Astrocyte of the cerebellum (primary cell): Measurements from ENCODE around the gene COQ5.

Source experiments
- DNase-seq: peaks from one replicate; pipeline ENCODE4 v3.0.0-alpha.2; 2011; ENCODE audit warnings: low read depth
- H3K4me3 ChIP-seq: 2 replicates; pipeline ENCODE4 v1.5.1; 2011; ENCODE audit warnings: mild to moderate bottlenecking, low read depth, low read length, moderate library complexity
- in situ Hi-C: cut with HindIII; loops from 2 replicates; pipeline ENCODE4 v1.10.0; 2017; ENCODE audit warnings: low sequenced_read_pairs
- TF ChIP-seq, protein P1 (sequence below): IDR thresholded peaks from 2 replicates; pipeline ENCODE4 v1.5.1; 2012; ENCODE audit warnings: low read length, low read depth, moderate library complexity, mild to moderate bottlenecking; ENCODE audit errors: missing control alignments

Gene COQ5

GRCh38 chr12:120474616-120474960 is 54.4 kb downstream of the COQ5 start:
- TF ChIP-seq, protein P1, sequence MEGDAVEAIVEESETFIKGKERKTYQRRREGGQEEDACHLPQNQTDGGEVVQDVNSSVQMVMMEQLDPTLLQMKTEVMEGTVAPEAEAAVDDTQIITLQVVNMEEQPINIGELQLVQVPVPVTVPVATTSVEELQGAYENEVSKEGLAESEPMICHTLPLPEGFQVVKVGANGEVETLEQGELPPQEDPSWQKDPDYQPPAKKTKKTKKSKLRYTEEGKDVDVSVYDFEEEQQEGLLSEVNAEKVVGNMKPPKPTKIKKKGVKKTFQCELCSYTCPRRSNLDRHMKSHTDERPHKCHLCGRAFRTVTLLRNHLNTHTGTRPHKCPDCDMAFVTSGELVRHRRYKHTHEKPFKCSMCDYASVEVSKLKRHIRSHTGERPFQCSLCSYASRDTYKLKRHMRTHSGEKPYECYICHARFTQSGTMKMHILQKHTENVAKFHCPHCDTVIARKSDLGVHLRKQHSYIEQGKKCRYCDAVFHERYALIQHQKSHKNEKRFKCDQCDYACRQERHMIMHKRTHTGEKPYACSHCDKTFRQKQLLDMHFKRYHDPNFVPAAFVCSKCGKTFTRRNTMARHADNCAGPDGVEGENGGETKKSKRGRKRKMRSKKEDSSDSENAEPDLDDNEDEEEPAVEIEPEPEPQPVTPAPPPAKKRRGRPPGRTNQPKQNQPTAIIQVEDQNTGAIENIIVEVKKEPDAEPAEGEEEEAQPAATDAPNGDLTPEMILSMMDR: no peak
- H3K4me3 ChIP-seq: no peak overlapping the region
- no peak for DNase-seq
- in situ Hi-C loops: no loop called here

GRCh38 chr12:120473807-120474615 is 54.9 kb downstream of the COQ5 start:
- TF ChIP-seq, protein P1: no peak
- no peak for DNase-seq
- H3K4me3 ChIP-seq: no peak overlapping the region
- in situ Hi-C loops: no loop called here

DNA sequence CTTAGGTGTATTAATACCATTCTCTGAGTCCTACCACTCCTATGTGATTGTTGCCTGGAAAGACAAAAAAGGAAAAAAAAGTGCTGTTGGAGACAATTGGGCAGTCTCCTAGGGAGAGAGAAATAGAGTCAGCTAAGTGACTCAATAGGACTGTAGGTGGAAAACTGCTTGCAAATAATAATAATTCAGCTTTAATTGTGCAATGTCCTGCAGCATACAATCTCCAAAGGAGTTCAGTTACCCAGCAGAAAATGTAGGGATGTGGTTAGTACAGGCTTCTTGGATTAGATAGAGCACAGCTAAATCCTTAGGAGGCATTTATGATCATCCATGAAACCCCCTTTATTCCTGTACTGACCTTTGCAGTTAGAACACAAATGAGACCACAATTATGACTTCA is 56.4 kb downstream of the COQ5 start:
- TF ChIP-seq, protein P1: no peak
- no peak for DNase-seq
- no peak overlapping the region for H3K4me3 ChIP-seq
- in situ Hi-C loops: no loop called here

DNA sequence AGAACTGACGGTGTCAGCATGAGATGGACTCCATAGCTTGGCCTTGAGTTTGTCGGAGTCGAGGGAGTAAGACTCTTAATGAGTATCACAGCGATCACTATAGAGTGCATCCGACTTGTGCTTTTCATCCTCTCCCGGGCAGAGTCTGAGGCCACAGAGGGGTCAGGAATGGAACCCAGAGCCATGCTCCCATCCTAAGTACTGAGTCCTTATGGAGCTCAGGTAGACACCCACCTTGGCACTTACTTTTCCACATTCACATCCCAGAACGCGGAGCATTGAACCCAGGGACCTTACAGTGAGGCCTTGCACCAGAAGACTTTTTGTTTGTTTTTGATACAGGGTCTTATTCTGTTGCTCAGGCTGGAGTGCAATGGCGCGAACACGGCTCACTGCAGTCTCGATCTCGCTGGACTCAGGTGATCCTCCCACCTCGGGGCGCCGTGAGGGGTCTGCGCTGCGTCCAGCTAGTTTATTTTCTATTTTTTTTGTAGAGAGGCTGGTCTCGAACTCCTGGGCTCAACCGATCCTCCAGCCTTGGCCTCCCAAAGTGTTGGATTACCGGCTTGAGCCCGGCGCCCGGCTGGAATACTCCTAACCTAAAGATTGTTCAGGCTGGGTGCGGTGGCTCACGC is 58.7 kb downstream of the COQ5 start:
- H3K4me3 ChIP-seq: peak overlapping the region; percentile 79
- TF ChIP-seq, protein P1: no peak
- DNase-seq: no peak
- in situ Hi-C loops: no loop called here

GRCh38 chr12:120469450-120470149 is 59.4 kb downstream of the COQ5 start, which contains the start of gene SRSF9:
Gene SRSF9, minus strand, starts transcription at chr12:120469748. Its CDS starts 139 bp downstream, at chr12:120469609.
- DNase-seq: peak; percentile 90
- in situ Hi-C loops: no loop called here
- TF ChIP-seq, protein P1: peak; percentile 84
- peak within 1 kb of the TSS; percentile 79 for H3K4me3 ChIP-seq

DNA sequence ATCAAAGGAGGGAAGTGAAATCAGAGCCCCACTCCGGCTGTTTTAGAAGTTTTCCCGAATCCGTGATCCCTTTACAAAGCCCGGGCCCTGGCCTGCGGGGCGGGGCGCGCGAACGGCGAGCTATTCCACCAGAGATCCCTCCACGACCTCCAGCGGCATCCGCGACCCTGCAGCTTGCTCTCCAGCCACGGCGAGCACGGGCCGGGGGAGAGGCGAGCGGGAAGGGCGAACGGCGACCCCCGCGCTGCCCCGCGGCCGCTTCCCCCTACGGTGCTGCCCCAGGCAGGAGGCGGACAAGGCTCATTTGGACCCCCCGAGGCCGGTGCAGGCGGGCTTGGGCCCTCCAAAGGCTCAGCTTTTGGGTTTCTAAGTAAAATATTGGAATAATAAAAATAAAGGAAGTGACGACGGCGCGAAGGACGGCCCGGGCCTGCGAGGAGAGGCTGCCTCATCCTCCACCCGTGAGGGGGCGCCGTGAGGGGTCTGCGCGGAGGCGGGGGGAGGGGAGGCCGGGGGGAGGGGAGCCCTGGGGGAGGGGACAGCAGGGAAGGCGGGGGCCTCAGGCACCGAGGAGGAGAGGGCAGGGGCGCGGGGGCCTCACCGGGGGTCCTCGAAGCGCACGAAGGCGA is 60.0 kb downstream of the COQ5 start:
- TF ChIP-seq, protein P1: no peak
- DNase-seq: no peak
- in situ Hi-C loops: no loop called here
- peak overlapping the region; percentile 79 for H3K4me3 ChIP-seq
